GM12875 (cell line): ENCODE measurements around the gene MED22.

Experiments used
- H3K4me3 ChIP-seq: one replicate; pipeline ENCODE4 v1.5.1; 2011; ENCODE audit warnings: low read depth, low read length, control low read depth
- CTCF ChIP-seq: IDR thresholded peaks from 2 replicates; pipeline ENCODE4 v1.5.1; 2011; ENCODE audit warnings: low read depth, mild to moderate bottlenecking, control low read depth, inconsistent platforms, low read length, moderate library complexity, borderline replicate concordance; ENCODE audit not compliant: insufficient read depth

The MED22 gene

GRCh38 chr9:133389562-133389961 lies 41.6 kb upstream of the MED22 start:
- H3K4me3 ChIP-seq, result no peak overlapping the region
- no peak for TF ChIP-seq CTCF

- H3K4me3 ChIP-seq, result no peak overlapping the region
- TF ChIP-seq CTCF, result no peak
Measured at GRCh38 chr9:133389025-133389557, 41.2 kb upstream of the MED22 start.

GRCh38 chr9:133387680-133388079 lies 39.7 kb upstream of the MED22 start:
- H3K4me3 ChIP-seq, result no peak overlapping the region
- TF ChIP-seq CTCF, result no peak

- no peak for TF ChIP-seq CTCF
- H3K4me3 ChIP-seq, result no peak overlapping the region
Measured at GRCh38 chr9:133386338-133386737, 38.4 kb upstream of the MED22 start.

GRCh38 chr9:133385452-133385851 lies 37.5 kb upstream of the MED22 start:
- no peak overlapping the region for H3K4me3 ChIP-seq
- no peak for TF ChIP-seq CTCF

GRCh38 chr9:133384736-133385321 lies 36.9 kb upstream of the MED22 start:
- TF ChIP-seq CTCF, result no peak
- H3K4me3 ChIP-seq, result no peak overlapping the region

GRCh38 chr9:133383438-133383837 lies 35.5 kb upstream of the MED22 start:
- no peak for TF ChIP-seq CTCF
- no peak overlapping the region for H3K4me3 ChIP-seq
